GM19452 (cell line): ENCODE data around the gene CD40LG.
A peak's percentile ranks its signal among the peaks of the same experiment; 100 is the strongest.

ENCODE experiments used
- ATAC-seq: cut with Tn5 transposase; IDR thresholded peaks from one replicate; pipeline ENCODE4 v1.9.1; 2021; ENCODE audit not compliant: unreplicated experiment

Gene CD40LG

DNA sequence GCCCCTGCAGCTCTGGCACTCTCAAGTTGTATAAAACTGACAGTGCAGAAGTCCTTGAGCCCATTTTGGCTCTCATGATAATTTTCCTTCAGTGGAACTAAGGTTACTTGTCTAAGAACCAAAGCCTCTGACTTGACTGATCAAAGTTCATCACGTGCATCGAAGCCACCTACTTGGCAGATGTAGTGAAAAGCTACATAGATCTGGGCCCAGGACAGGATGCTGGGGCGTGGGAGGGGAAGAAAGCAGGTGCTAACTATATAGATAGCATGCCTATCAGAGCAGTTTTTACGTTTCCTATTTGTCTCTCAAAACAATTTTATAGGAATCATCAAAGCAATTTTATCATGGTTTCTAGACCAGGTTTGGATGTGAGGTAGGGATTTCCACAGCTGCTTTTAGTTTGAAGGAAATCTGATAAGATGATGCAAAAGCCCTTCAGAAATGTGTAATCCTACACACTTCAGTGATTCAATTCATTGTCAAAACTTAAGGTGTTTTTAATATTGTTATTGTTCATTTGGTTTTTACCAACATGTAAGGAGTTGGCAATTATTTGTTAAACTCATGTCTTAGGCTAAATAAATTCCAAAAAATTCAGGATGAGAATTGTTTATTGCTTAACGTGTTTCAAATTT lies 1.2 kb upstream of the CD40LG start:
- ATAC-seq = no peak

DNA sequence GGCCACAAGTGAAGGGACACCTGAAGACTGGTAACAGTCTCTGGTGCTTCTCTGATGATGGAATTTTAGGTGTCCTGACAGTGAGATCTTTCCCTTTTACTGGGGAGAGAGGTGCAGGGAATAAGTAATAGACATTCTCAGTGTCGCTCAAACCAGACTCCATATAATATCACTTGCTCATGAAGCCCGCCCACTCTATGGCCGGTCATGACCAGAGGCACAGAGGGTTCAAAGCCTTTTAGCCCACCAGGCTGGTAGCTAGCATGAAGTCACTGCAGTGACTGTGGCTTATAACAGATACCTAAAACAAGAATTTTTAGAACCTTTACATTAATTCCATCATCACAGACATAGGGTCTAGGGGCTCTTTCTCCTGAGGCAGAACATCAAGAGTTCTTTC lies 2.9 kb downstream of the CD40LG start:
- no peak for ATAC-seq

DNA sequence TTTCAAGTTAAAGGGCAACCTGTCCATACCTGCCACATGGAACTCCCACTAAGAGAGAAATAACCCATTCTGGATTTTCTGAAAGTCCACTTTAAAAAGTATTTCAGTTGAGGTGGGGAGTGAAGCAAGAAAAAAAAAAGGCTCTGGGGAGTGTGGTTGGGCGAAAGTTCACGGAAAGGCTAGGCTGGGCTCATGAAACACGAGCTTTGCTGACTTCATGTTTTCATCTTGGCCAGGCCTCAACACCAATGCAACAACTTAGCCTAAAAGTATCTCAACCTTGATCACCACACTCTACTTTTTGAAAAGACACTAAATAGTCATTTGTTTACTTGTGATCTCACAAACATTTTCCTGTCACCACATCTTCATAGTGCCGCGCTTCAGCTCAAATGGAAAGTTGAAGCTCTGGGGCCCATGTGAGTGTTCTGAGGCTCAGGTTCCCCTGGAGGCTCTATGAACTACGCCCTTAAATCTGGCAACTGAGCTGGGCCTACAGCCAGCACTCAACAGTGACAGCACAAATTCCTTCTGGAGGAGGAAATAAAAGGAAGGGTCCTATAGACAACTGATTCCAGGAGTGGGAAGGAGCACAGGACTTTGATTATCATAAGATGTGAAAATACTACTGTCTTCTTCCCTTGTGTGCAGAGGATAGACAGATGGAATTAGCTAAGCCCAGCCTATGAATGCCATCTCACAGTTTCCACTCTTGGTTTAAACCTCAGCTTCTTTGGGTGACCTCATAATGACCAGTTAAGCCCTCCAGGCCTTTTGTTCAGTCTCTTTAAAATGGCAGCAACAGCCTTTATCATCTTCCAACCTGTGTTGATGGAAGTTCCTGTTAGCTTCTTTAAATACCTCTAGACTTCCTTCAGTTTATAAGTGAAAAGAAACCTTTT lies 5.1 kb downstream of the CD40LG start:
- no peak for ATAC-seq

- no peak for ATAC-seq
These were observed 8.5 kb downstream of the CD40LG start for GRCh38 chrX:136656361-136656964.

GRCh38 chrX:136658151-136658550 lies 10.2 kb downstream of the CD40LG start:
- ATAC-seq = no peak

GRCh38 chrX:136659174-136659573 lies 11.2 kb downstream of the CD40LG start:
- ATAC-seq = no peak

- ATAC-seq = no peak
These were observed 12.9 kb downstream of the CD40LG start for GRCh38 chrX:136660896-136661295.

DNA sequence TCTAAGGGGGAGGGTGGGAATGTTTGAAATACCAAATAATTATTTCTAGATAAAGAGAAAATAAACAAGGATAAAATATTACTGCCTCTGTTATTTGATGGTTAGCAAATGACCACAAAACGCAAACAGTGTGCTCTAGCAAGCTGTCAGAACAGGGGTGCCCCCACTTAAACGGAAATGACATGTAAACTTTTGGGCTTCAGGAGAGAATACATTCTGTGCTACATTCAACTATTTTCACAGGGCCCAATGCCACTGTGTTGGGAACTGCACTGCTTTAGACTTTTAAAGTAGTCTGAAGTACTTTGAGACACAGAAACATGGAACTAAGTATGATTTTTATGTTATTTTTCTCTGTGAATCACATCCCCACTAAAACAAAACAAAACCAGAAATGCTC lies 14.1 kb downstream of the CD40LG start:
- ATAC-seq = no peak

DNA sequence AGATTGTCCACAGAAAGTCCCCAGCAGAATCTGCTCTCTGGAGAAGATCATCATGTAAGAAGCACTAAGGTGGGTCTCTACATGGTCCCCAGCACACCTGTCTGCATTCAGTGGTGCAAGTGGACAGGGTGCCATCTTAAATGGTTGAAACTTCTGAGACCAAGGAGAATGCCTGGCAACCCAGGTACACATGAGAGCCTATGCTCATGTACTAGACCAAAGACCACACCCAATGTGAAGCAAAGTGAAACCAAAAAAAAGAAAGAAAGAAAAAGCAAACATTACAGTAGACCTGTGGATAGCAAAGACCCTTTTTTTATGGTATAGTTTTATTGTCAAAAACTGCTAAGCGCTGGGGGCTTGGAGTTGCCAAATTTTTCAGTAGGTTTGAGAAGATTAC lies 15.0 kb downstream of the CD40LG start:
- no peak for ATAC-seq

DNA sequence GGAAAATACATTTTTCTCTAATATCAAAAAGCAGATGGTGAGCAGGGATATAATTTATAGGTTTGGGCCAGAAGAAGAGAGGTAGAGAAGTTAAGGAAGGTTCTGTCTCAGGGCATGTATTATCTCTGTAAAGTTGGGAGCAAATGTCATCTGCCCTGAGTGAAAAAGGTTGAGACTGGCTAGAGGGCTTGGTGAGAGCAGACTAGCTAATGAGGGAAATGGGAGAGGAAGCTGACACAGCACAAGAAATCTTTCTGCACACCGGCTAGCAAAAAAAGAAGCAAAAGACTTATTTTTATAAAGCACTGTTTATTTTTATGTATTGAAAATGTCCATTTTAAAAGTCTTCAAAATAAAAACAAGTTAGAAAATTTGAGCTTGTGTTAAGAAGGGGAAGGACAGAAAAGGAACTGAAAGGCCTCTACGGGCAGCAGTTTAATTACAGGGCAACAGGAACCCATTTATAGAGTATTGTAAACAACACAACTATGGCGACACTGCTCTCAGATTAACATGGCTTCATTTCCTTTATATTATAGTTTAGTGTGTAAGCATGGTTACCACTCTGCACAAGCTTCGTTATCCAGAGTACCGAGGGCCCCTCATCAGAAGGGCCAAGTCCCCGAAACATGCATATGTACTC lies 17.4 kb downstream of the CD40LG start:
- peak; percentile 67 for ATAC-seq

DNA sequence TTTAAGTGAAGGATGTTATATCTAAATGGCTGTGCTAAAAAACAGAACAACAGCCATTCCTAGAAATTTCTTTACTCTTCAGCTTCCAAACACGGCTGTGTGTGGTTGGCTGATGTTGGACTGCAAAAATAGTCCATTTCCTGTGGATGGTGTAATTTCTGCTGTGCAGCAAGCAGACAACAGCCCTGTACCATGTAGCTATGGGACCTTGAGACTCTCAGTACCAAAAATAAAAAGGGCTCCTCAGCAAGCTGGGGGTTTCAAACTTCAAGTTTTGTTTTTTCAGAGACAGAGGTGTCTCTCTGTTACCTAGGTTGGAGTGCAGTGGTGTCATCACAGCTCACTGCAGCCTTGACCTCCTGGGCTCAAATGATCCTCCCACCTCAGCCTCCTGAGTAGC lies 18.1 kb downstream of the CD40LG start:
- peak; percentile 39 for ATAC-seq

DNA sequence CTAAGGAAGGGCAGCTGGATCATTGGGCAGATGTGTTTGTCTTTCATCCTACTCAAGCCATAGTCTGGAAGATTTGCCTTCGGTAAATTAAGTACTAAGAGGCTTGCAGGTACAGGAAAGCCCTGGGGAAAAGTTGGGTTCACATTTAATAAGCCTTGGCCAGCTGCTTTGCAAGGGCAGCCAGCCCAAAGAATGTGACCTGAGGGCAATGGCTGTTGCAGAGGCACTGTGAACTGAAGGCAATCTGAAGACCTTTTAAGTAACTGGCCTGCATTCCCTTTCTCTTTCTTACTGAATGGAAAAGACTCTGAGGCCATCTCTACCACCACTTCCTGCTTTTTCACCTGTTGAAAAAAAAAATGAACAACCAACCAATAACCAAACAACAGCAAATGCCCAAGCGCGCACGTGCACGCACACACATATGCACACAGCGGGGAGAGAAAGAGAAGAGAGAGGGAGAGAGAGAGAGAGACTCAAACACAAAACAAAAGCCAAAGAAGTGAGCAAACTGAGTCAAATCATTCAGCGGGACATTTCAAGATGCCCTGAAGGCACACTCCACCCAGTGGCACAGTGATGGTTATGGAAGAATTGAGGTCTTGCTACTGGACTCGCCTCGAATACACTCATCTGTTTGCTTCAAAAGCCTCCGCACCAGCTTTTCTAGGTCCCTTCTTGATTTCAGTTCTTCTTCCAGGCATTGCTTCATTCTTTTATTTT lies 19.6 kb downstream of the CD40LG start:
- no peak for ATAC-seq

- ATAC-seq = no peak
These were observed 23.1 kb downstream of the CD40LG start for GRCh38 chrX:136671006-136671610.

- no peak for ATAC-seq
These were observed 26.5 kb downstream of the CD40LG start for GRCh38 chrX:136674270-136674985.

DNA sequence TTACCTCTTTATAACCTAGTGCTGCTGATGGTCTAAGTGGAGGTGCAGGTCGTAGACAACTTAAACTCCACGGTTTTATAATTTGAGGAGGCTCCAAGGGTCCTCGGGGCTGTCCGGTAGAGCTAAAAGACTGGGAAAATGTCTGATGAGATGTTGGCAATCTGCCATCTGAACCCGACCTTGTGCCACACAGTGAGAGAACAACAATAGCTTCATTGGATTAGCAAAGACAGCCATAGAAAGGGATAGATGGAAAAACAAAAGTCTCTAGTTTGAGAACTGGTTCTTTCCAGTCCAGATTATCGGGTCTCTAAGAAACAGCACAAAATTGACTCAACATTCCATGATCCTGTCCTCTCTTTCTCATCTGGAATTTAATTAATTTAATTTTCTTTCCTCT lies 31.6 kb downstream of the CD40LG start:
- no peak for ATAC-seq

- ATAC-seq = no peak
These were observed 36.2 kb downstream of the CD40LG start for GRCh38 chrX:136684120-136684519.

DNA sequence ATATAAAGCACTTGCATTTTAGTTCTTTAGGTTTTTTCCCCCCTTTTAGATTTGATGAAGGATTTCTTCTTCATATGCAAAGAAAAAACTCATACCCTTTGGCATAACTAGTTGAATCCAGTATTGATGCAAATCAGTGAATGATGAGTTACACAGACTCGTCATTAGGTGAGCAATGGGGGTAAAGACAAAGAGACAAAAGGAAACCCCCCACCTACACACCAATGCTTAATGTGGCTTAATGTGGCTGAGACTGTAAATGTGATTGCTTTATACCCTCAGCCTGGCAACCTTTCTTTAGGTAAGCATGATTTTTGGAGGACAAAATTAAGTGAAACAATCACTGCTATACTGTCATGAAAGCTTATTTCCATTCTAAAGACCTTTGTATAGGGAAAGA lies 39.5 kb downstream of the CD40LG start:
- ATAC-seq = no peak

DNA sequence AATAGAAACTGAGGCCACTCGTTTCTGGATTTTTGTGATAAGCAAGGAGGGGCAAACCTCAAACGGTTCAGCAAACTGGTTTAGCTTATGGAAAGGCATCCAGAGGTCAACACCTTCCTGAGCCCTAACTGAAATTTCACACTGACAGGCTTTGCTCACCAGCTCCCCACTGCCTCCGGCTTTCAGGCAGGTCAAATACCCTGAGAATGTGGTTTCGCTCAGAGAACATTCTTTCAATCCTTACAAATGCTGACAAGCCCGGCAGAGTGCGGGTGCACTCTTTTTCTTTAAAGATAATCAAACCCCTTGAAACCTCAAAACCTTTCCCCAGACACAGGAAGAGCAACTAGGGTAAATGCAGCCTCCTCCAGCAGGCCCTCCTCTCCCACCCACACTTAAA lies 41.5 kb downstream of the CD40LG start:
- ATAC-seq = no peak

DNA sequence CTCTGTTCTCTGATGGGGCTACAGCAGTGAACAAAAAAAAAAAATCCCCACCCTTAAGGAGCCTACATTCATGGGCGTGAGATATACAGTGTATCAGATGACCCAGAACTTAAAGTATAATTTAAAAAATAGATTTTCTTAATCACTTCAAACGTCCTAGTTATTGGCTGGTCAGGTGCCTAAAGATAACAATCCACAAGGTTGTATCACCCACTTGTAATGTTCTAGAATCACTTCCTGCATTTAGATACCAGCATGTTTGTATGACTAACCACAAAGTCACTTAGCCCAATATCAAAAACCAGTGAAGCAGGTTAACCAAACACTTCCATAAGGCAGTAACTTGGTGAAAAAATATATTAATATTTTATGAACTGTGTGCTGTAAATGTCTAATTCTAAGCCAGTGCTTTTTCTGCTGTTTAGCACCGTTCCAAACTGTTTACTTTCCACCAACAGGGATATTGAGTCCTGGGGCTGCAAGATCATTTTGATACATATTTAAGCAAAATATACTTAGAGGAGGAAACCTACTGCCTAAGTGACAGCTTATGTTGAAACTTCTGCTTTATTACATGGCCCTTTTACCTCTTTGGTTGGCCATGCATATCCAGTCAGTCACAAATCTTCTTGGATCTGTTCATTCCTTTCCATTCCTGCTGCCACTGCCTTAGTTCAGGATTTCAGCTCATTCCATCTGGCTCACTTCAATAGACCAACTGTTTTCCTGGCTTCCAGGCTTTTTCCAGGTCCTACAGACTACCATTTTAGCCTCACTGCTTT lies 43.3 kb downstream of the CD40LG start:
- no peak for ATAC-seq
